ENCODE results near the gene CREB3.

CREB3 gene

DNA sequence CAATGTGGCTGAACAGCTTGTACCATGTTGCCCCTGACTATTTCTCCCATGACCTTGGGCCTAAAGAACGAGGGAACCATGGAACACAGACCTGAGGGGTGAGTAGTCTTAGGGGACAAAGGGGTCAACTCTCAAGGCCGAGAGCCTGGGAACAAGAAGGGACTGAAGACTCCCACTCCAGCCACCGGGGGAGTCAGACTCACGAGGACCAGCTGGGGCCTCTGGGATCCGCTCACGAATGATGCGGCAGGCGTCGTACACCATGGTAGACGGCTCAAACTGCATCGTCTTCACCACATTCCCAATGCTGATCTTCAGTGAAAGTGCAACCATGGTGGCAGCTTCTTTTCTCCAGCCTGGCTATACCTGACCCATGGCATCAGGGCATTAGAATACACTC lies 7.1 kb upstream of the CREB3 start:
- no peak for DNase-seq (ENCODE audit: low read depth in 2 of 3, low spot score in 2 of 3)

GRCh38 chr9:35726931-35727330 lies 5.5 kb upstream of the CREB3 start:
- DNase-seq (ENCODE audit: low read depth in 2 of 3, low spot score in 2 of 3): no peak

GRCh38 chr9:35727676-35728040 lies 4.8 kb upstream of the CREB3 start:
- DNase-seq (ENCODE audit: low read depth in 2 of 3, low spot score in 2 of 3): no peak

DNA sequence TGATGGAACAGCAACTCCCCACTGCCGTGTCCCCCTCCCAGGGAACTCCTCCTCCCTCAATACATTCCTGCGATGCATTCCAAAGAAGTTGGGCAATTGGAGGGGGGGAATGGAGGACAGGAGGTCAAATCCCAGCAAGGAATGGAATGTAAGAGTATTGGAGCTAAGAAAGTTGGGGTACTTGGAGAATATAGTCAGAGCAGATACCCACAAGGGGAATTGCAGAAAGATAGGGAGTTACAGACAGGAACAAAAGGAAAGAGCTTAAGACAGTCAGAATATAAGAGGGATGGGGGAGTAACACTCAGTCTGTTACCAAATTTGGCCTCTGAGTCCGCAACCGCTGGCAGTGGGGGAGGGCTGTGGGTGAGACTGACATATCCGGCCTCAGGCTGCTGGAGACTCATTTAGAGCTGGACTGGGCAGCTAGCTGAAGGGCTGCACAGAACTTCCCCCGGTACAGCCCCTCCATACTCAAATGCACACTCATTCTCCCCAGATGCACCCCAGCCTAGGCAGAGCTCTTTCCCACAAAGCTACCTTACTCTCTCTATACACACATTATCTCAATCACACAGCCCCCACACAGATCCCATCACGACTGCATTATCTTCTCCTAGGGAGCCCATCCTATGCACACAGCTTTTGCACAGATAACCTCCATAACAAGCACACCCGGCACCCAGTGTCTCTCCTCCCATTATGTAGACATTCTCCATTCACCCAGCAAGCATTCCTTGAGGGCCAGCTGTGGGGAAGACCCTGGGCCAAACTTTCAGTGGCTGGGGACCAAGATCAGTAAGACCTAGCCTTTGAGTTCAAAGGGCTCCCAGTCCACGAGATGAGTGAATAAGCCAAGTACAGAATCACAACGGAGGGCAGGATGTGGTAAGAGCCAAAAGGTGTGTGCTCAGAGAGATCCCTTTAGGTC lies 4.2 kb upstream of the CREB3 start:
- DNase-seq (ENCODE audit: low read depth in 2 of 3, low spot score in 2 of 3): peak in 1 of 3 experiments; percentile 31

- no peak for DNase-seq (ENCODE audit: low read depth in 2 of 3, low spot score in 2 of 3)
Observed at GRCh38 chr9:35729101-35729500, 3.4 kb upstream of the CREB3 start.

- no peak for DNase-seq (ENCODE audit: low read depth in 2 of 3, low spot score in 2 of 3)
Observed at GRCh38 chr9:35729700-35730485, 2.6 kb upstream of the CREB3 start.

- no peak for DNase-seq (ENCODE audit: low read depth in 2 of 3, low spot score in 2 of 3)
Observed at GRCh38 chr9:35730486-35730854, 2.0 kb upstream of the CREB3 start.

DNA sequence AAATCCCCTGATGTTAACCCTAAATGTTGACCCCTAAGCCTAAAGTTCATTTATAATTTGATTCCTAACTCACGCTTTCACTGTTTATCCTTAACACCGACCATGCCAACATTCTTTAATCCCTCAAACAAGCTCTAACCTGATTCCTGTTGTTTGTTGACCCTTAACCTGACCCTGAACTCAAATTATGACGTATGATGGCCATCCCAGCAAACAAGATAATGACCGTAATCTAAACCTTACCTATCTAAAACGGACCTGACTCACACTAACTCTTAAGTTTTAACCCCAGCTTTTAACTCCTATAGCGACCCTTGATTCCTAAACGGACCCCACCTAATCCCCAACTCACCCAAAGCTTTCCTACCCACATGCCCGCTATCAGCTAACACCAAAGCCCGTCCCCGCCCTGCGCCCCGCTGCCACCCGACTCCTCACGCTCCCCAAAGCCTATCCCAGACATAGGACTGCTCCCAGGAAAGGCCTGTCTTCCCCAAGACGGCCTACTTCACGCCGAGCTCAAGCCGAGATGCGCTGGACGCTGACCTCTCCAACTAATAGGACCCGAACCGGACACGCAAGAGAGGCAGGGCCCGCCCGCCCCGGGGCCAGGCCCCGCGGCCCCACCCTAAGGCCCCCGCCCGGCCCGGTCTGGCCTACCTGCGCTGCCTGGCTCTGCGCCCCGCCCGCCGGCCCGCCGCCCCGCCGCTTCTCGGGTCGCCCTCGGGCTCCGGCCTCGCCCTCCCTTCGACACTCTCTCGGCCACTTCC lies 866 bp upstream of the CREB3 start:
- DNase-seq (ENCODE audit: low read depth in 2 of 3, low spot score in 2 of 3): no peak

- DNase-seq (ENCODE audit: low read depth in 2 of 3, low spot score in 2 of 3): no peak
Observed at GRCh38 chr9:35732800-35733541, 505 bp downstream of the CREB3 start.

GRCh38 chr9:35734096-35734495 lies 1.6 kb downstream of the CREB3 start:
- DNase-seq (ENCODE audit: low read depth in 2 of 3, low spot score in 2 of 3): no peak

DNA sequence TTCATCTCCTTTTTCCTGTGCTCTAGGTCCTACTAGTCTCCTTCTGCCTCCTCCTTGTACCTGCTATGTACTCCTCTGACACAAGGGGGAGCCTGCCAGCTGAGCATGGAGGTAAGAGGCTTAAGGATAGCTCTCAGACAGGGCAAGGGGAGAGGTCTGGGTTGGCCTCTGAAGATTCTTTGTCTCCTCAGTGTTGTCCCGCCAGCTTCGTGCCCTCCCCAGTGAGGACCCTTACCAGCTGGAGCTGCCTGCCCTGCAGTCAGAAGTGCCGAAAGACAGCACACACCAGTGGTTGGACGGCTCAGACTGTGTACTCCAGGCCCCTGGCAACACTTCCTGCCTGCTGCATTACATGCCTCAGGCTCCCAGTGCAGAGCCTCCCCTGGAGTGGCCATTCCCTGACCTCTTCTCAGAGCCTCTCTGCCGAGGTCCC lies 3.8 kb downstream of the CREB3 start:
- no peak for DNase-seq (ENCODE audit: low read depth in 2 of 3, low spot score in 2 of 3)

GRCh38 chr9:35737143-35737542 lies 4.7 kb downstream of the CREB3 start:
- DNase-seq (ENCODE audit: low read depth in 2 of 3, low spot score in 2 of 3): no peak

- DNase-seq (ENCODE audit: low read depth in 2 of 3, low spot score in 2 of 3): no peak
Observed at GRCh38 chr9:35738186-35738585, 5.7 kb downstream of the CREB3 start.

DNA sequence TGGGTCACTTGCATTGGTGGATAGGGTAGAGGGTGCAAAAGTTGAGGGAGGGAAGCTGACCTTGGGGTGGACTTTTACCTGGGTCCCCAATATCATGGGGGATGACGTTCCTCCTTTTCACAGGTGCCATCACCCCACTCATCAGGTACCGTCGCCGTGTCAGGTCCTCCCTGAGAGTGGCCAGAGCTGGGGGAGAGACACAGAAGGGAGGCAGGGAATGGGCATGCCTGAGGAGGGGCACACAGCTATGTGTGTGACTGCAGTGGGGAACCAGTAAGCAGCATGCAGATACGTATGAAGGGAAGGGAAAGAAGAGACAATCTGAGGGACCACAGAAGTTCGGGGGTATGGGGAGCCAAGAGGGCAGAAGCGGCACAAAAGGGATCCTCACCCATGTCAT lies 6.5 kb downstream of the CREB3 start:
- no peak for DNase-seq (ENCODE audit: low read depth in 2 of 3, low spot score in 2 of 3)

- DNase-seq (ENCODE audit: low read depth in 2 of 3, low spot score in 2 of 3): no peak
Observed at GRCh38 chr9:35740243-35740642, 7.8 kb downstream of the CREB3 start.

- no peak for DNase-seq (ENCODE audit: low read depth in 2 of 3, low spot score in 2 of 3)
Observed at GRCh38 chr9:35741740-35742139, 9.3 kb downstream of the CREB3 start.

DNA sequence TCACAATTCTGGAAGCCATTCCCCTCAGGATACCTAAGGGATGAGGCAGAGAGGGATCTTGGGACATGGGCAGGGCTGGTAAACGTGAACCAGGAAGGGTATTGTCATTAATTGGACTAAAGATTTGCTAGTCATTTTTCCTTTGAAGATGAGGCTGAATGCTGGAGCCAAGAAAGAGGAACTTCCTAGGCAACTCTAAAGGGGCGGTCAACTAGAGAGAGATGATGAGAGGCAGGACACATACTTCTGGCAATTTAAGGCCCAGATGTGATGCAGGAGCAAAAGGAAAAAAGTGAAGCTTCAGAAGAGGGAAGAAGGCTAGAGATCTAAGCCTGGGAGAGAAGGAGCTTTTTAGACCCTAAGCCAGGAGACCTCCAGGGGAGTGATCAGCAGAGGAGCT lies 11.0 kb downstream of the CREB3 start:
- DNase-seq (ENCODE audit: low read depth in 2 of 3, low spot score in 2 of 3): no peak

DNA sequence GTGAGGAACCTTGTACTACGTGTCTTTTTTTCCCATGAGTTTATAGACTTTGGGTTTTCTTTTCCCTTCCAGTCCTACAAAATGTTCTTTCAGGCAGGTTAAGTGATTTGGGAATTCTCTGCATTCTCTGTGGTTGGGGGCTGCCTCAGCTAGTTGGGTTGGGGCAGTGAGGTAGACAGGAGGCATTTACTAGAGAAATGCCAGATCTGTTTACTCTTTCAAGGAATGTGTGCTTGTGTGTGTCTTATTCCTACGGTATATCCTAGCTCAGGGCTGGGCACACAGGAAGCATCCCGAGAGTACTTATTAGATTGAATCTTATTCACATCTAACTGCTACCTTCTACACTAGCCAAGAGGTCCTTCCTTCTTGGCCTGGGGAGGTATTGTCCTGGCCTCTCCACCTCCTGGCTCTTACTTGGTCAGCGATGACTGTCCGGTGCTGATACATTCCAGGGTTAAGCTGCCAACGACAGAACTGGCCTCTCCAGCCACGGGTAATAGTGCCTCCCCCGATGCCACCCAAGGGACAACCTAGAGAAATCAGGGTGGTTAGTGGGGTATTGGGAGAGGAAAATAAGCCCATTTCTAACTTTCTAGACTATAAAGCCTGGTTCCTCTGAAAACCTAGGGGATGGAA lies 11.5 kb downstream of the CREB3 start:
- no peak for DNase-seq (ENCODE audit: low read depth in 2 of 3, low spot score in 2 of 3)

DNA sequence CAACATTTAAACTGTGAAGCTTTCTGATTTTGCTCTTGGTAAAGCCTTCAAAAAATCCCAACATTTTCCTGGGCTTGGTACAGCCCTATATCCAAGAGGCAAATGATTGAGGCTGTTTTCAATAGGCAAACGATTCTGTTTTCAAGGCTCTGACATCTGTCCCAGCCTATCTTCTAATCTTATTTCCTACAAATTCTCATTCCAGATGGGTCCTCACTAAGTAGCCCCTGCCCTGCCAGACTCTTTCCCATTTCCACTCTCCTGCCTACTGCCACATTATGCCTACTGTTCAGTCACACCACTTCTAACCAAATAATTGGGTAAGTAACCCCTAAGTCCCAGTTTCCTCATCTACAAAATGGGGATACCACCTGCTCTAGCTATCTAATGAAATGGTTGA lies 13.1 kb downstream of the CREB3 start:
- no peak for DNase-seq (ENCODE audit: low read depth in 2 of 3, low spot score in 2 of 3)

DNA sequence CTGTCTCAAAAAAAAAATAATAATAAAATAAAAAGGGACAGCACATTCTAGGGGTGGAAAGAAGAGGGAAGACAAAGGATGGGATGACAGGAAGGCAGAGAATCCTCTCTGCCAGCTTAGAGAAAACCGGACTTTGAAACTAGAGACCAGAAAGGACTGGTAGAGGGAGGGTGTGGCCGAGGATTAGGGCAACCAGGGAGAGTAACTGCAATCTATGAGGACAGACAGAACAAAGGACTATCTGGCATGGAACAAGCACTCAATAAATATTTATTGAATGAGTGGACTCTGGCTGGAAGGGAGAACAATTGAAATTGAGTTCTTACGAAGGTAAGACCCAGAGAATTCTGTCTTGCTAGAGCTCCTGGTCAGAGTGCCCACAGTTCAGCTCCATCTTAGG lies 14.1 kb downstream of the CREB3 start:
- DNase-seq (ENCODE audit: low read depth in 2 of 3, low spot score in 2 of 3): no peak
